Cerebellar cortex (tissue), 1 donor: ENCODE data around the gene GCC1.

Experiments used
- DNase-seq: peaks from one replicate; pipeline ENCODE4 v3.0.0-alpha.2; 2015; ENCODE audit warnings: low spot score

The GCC1 gene

GRCh38 chr7:127585044-127585953 lies at the start of gene GCC1:
GCC1 (minus strand) TSS chr7:127585596; CDS start chr7:127585182, 414 bp downstream.
- peak; percentile 90 for DNase-seq

DNA sequence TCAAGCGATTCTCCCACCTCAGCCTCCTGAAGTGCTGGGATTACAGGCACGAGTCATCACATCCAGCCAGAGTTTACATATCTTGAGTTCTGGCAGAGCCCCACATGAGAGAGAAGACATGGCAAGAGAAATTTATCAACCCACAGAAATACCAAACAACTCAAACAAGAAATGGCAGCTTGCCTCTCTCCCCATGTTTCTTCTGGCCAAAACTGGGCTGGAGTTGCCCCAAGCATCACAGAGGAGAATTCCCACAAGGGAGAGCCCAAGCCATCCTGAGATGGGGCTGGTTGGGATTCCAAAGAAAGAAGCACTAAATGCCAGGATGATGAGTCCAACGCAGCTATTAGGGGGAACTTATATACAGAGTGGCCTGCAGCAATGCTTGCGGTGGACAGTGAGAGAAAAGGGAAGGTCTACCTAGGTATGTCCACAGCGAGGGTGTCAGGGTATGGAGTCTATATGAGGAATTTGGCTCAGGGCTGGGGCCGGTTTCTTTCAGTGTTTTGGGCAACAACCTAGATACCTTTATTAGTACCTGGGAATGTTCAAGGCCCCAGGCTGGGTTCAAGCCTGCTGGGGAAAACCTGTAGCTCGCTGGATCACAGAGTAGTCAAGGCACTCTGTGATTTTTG lies 47.0 kb upstream of the GCC1 start:
- DNase-seq, result no peak

GRCh38 chr7:127629268-127629854 lies 44.0 kb upstream of the GCC1 start:
- peak; percentile 28 for DNase-seq

GRCh38 chr7:127628445-127628844 lies 43.0 kb upstream of the GCC1 start:
- DNase-seq, result peak; percentile 7

- DNase-seq, result no peak
Observed at GRCh38 chr7:127625331-127625730, 39.9 kb upstream of the GCC1 start.

GRCh38 chr7:127620406-127621233 lies 35.2 kb upstream of the GCC1 start:
- DNase-seq, result no peak

DNA sequence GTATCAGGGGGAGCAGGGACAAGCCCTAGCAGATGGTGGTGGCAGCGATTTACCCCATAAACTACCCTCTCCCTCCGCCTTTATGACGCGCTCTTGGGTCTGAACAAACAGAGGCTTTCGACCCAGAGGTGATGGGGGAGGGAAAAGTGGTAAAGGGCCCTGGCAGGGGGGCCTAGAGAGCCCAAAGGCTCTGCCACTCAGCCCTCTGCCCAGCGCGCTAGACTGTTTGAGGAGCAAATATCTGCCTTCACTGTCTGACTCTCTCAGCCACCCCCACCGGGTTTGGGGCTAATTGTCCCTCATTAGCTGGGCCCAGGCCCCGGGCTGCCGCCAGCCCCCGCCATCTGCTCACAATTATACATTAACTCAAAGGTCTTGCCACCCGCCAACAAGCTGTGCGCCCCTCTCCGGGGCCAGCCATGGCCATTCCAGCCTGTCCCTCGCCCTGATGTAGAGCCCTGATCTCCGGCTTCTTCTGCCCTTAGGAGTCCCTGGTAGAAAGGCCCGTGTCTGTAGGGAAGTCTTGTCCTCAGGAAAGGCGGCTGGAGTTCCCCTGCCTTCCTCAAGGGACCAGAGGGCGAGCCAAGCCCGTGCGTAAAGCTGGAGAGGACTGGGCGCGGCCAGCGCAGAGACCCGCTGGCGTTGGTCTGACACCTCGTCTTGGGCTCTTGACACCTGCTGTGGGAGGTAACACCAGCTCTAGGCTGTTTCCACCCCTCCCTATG lies 34.4 kb upstream of the GCC1 start:
- no peak for DNase-seq

- DNase-seq, result no peak
Observed at GRCh38 chr7:127618775-127619174, 33.4 kb upstream of the GCC1 start.

GRCh38 chr7:127618042-127618441 lies 32.6 kb upstream of the GCC1 start, which contains the start of gene PAX4:
PAX4 (minus strand) TSS chr7:127618142; CDS start chr7:127615928, 2,214 bp downstream.
- no peak for DNase-seq

- DNase-seq, result no peak
Observed at GRCh38 chr7:127616724-127617123, 31.3 kb upstream of the GCC1 start.

GRCh38 chr7:127612263-127612662 lies 26.9 kb upstream of the GCC1 start:
- DNase-seq, result no peak

DNA sequence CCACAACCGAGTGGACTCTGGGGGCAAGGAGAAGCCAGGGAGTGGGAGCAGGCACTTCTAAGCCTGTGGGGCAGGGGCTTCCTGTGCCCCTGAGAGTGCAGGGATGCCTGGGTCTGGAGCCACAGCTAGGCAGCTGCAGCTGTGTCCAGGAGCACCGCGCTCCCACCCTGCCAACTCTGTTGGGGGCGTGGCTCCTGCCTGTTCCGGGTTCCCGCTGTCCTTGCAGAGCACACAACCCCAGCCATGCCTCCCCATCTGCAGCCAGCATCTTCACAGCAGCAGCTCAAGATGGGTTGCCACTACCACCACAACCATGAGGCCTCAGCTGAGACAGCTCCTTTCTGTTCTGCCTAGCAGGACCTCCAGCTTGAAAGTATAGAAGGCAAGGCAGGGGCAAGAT lies 23.9 kb upstream of the GCC1 start:
- no peak for DNase-seq

DNA sequence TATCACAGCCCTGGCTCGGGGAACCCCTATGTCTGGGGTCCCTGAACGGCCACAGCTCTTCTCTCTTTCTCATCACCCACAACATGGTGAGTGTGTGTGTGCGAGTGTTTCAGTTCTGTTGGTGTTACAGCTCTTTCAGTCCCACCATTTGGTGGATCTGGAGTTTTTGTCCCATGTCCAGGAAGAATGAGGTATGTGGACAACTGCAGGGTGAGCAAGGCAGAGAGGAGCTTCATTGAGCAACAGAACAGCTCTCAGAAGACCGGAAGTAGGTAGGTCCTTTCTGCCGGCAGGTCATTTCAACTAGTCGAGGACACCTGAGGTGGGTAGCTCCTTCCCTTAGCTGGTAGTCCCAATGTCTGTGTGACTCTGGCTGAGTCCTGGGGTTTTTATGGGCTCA lies 23.1 kb upstream of the GCC1 start:
- DNase-seq, result no peak

GRCh38 chr7:127600885-127601284 lies 15.5 kb upstream of the GCC1 start:
- DNase-seq, result no peak

- DNase-seq, result peak; percentile 12
Observed at GRCh38 chr7:127598318-127598717, 12.9 kb upstream of the GCC1 start.

- no peak for DNase-seq
Observed at GRCh38 chr7:127595737-127596136, 10.3 kb upstream of the GCC1 start.

- DNase-seq, result no peak
Observed at GRCh38 chr7:127594490-127594889, 9.1 kb upstream of the GCC1 start.

- no peak for DNase-seq
Observed at GRCh38 chr7:127592550-127592949, 7.2 kb upstream of the GCC1 start.

- DNase-seq, result no peak
Observed at GRCh38 chr7:127591591-127591990, 6.2 kb upstream of the GCC1 start.

- no peak for DNase-seq
Observed at GRCh38 chr7:127591189-127591588, 5.8 kb upstream of the GCC1 start.

GRCh38 chr7:127589896-127590295 lies 4.5 kb upstream of the GCC1 start:
- DNase-seq, result no peak
